AG04450 (cell line): ENCODE data around the gene MBOAT1. TPM values are rescaled to one million over a fixed set of nuclear protein-coding genes. Genes with fewer than 3 reads are reported as not detected.

Source experiments
- CTCF ChIA-PET: fragments of 300-600, 350-600 bp; formaldehyde crosslinking; extraction: SDS; loops from one replicate; lab custom pipeline; 2022; ENCODE audit warnings: antibody characterized with exemption, inconsistent platforms; lab: Charles Lee
- POLR2A ChIA-PET: fragments of 350-600 bp; formaldehyde crosslinking; extraction: SDS; loops from one replicate; lab custom pipeline; 2021; ENCODE audit warnings: antibody characterized with exemption, inconsistent platforms; lab: Yijun Ruan, JAX
- DNase-seq: peaks from one replicate; pipeline ENCODE4 v3.0.0-alpha.2; 2011; ENCODE audit warnings: low read depth, low spot score
- H3K27ac ChIP-seq: one replicate; pipeline ENCODE4 v1.5.1; 2012; ENCODE audit warnings: low read depth, low read length, control low read depth
- H3K27me3 ChIP-seq: one replicate; pipeline ENCODE4 v1.6.0; 2012; ENCODE audit warnings: low read length; ENCODE audit not compliant: control insufficient read depth, insufficient read depth
- H3K4me3 ChIP-seq: 2 replicates; pipeline ENCODE4 v1.5.1; 2011; ENCODE audit warnings: mild to moderate bottlenecking, low read depth, low read length, control low read depth
- H3K9me3 ChIP-seq: 2 replicates; pipeline ENCODE4 v1.5.1; 2012; ENCODE audit warnings: low read length; ENCODE audit not compliant: control insufficient read depth, insufficient read depth
- polyA plus RNA-seq: library from polyadenylated mRNA; depleted of rRNA; stranded (reverse); fragments of >200 nt; gene quantifications from 2 replicates; pipeline ENCODE4 v1.2.3, GENCODE V29; 2011
- TF ChIP-seq, protein P1 (sequence below): IDR thresholded peaks from 2 replicates; pipeline ENCODE4 v1.5.1; 2011; ENCODE audit warnings: low read depth, low read length, control low read depth, inconsistent platforms

Gene MBOAT1
- polyA plus RNA-seq, 1 experiment: 2.1 TPM

DNA sequence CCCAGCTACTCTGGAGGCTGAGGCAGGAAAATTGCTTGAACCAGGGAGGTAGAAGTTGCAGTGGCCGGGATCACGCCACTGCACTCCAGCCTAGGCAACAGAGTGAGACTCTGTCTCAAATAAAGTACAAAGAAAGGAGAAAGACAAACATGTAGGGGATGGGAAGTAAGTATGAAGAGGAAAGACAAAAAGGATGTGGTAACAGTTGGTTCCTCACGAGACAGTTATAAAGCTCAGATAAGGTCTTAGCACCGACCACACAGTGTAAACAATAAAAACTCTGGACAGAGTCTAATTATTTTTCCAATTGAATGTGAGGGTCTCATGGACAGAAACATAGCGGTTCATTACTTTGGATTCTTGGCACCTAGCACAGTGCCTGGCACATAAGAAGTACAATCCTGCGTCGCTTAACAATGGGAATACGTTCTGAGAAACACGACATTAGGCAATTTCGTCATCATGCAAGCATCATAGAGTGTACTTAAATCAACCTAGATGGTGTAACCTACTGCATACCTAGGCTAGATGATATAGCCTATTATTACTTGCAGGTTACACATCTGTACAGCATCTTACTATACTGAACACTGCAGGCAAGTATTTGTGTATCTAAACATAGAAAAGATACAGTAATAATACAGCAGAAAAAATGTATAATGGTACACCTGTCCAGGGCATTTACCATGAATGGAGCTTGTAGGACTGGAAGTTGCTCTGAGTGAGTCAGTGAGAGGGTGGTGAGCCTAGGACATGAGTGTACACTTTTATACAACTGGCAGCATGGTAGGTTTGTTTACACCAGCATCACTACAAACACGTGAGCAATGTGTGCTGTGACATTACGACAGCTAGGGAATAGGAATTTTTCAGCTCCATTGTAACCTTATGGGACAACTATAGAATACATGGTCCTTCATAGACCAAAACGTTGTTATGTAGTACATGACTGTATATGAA is 38.2 kb downstream of the MBOAT1 start:
- Histone ChIP-seq H3K27me3 (no peaks in the 10 kb centered on the region), H3K27ac (no peak overlapping the region), H3K4me3 (no peak overlapping the region), H3K9me3 (no peaks in the 10 kb centered on the region)
- ChIA-PET CTCF (interaction anchor here (2.4 kb wide), 1 partner anchor 48 kb away, joined by 10 read pairs; no protein-coding TSS in a partner anchor), POLR2A (no interaction called here)
- DNase-seq: no peak
- TF ChIP-seq, protein P1, sequence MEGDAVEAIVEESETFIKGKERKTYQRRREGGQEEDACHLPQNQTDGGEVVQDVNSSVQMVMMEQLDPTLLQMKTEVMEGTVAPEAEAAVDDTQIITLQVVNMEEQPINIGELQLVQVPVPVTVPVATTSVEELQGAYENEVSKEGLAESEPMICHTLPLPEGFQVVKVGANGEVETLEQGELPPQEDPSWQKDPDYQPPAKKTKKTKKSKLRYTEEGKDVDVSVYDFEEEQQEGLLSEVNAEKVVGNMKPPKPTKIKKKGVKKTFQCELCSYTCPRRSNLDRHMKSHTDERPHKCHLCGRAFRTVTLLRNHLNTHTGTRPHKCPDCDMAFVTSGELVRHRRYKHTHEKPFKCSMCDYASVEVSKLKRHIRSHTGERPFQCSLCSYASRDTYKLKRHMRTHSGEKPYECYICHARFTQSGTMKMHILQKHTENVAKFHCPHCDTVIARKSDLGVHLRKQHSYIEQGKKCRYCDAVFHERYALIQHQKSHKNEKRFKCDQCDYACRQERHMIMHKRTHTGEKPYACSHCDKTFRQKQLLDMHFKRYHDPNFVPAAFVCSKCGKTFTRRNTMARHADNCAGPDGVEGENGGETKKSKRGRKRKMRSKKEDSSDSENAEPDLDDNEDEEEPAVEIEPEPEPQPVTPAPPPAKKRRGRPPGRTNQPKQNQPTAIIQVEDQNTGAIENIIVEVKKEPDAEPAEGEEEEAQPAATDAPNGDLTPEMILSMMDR: no peak

DNA sequence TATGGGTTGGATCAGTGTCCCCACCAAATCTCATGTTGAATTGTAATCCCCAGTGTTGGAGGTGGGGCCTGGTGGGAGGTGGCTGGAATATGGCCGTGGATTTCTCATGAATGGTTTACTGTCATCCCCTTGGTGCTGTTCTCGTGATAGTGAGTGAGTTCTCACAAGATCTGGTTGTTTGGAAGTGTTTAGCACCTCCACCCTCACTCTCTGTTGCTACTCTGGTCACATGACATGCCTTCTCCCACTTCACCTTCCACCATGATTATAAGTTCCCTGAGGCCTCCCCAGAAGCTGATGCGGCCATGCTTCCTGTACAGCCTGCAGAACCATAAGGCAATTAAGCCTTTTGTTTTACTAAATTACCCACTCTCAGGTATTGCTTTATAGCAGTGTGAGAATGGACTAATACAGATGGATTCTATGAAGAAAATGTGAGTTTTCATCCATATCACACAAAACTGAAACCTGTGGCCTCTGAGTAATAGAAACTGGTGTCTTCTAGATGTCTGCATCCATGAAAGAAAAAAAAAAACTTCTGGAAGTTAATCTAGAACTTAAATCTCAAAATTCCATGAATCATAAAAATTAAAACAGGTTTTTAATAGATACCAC is 39.3 kb downstream of the MBOAT1 start:
- TF ChIP-seq, protein P1: no peak
- Histone ChIP-seq H3K27ac (no peak overlapping the region), H3K4me3 (no peak overlapping the region), H3K9me3 (no peaks in the 10 kb centered on the region), H3K27me3 (no peaks in the 10 kb centered on the region)
- ChIA-PET CTCF (no interaction called here), POLR2A (no interaction called here)
- no peak for DNase-seq

DNA sequence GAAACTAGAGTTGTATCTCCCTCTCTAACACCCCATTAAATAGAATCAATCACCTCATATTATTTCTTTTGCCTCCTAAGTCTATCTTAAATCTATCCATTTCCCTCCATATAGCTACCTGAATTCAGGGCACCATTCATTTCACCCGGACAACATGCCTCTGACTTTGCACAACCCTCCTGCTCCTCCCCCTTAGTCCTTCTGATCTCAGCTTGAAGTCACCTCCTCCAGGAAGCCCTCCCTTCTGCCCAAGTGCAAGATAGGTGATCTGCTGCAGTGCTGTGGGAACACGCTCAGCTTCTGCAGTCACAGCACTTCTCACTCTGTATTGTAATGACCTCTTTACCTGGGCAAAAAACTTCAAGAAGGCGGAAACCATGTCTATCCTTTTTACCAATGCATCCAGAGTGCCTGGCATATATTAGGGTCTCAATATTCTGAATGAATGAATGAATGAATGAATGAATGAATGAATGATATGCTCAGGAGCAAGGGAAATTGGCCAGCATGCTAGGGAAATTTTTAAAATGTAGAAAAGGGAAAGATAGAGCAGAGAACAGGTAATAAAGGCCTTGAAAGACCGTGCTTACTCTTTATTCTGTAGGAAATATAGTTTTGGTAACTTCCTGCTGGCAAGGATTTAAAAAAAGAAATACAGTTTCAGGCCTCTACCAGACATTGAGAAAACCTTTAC is 41.7 kb downstream of the MBOAT1 start:
- CTCF ChIA-PET: interaction anchor here (0.8 kb wide), 1 partner anchor 44 kb away, joined by 4 read pairs; no protein-coding TSS in a partner anchor
- no peak overlapping the region for H3K4me3 ChIP-seq
- no peak overlapping the region for H3K27ac ChIP-seq
- POLR2A ChIA-PET: no interaction called here
- no peaks in the 10 kb centered on the region for H3K27me3 ChIP-seq
- no peaks in the 10 kb centered on the region for H3K9me3 ChIP-seq
- DNase-seq: no peak
- TF ChIP-seq, protein P1: no peak

DNA sequence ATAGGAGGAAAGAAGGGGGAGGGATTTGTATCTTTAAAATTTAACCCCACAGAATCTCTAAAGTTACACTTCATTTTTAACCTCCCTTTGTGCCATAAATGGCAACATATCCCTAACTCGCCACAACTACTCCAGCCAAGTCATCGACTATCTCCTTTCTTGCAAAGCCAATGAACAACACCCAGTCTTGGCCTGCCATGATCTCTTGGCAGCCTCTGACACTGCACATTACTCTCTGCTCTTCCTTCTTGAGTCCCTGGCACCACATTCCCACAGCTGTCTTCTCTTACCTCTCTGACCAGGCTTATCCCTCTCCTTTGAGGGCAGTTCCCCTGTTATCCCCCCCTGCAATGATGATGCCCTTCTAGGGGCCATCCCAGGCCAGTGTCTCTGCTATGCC is 42.5 kb downstream of the MBOAT1 start:
- TF ChIP-seq, protein P1: no peak
- CTCF ChIA-PET: interaction anchor here (0.8 to 1.0 kb wide), 2 partner anchors 43 to 44 kb away, joined by 3 to 4 read pairs; no protein-coding TSS in a partner anchor
- Histone ChIP-seq H3K9me3 (no peaks in the 10 kb centered on the region), H3K4me3 (no peak overlapping the region), H3K27ac (no peak overlapping the region), H3K27me3 (no peaks in the 10 kb centered on the region)
- POLR2A ChIA-PET: no interaction called here
- no peak for DNase-seq
